HG02943 (cell line): ENCODE results near the gene MEIOB.

Experiments used
- ATAC-seq: cut with Tn5 transposase; IDR thresholded peaks from one replicate; pipeline ENCODE4 v1.9.1; 2021; ENCODE audit warnings: mild to moderate bottlenecking, low read depth, moderate library complexity; ENCODE audit not compliant: unreplicated experiment

The MEIOB gene

DNA sequence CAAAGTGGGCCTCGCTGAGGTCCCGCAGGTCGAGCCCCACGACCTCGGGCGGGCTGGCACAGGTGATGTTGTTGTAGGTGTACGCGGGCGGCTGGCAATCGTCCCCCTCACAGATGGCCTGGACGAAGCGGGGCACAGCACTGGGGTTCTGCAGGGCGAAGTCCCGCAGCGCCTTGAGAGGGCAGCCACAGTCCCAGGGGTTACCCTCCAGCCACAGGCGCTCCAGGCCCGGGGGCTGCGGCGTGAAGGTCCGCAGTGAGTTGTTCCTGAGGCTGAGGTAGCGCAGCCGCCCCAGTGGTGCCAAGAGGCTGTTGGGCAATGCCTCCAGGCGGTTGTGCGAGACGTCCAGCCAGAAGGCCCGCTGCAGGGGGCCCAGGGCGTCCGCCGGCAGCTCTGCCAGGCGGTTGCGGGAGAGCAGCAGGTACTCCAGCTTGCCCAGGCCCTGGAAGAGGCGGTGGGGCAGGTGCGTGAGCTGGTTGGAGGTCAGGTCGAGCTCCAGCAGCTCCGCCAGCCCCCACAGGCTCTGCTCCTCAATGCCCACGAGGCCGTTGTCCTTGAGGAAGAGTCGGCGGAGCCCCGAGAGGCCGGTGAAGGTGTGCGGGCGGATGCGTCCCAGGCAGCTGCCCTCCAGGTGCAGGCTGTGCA is 81.2 kb downstream of the MEIOB start:
- no peak for ATAC-seq

DNA sequence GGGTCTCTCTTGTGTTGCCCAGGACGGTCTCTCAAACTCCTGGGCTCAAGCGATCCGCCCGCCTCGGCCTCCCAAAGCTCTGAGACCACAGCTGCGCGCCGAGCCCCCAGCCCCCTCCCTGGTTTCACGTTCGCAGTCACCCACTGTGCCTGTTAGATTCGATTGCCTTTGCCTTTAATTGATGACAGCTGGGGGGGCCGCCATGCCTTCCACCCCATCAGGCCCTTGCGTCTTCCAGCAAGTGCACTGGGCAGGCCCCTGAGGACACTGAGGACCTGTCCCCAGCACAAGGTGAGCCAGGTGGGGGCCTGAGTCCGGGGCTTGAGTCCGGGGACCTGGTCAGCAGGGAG is 81.7 kb downstream of the MEIOB start:
- no peak for ATAC-seq

DNA sequence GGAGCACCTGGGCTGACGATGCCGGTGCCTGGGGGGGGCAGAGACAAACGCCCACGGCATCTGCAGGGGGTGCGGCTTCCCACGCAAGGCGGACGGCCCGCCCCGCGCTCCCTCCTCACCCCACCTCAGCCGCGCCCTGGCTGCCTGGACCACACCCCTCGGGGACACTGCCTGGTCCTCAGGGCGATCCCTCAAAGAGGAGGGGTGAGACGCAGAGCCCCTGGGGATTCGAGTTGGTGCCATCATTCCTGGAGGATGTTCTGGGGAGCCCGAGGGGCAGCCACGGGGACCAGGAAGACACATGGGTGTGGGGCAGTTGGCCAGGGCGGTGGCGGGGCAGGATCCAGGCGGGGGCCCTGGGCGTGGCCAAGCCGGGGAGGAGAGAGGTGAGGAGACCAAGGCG is 82.3 kb downstream of the MEIOB start:
- ATAC-seq, result no peak

DNA sequence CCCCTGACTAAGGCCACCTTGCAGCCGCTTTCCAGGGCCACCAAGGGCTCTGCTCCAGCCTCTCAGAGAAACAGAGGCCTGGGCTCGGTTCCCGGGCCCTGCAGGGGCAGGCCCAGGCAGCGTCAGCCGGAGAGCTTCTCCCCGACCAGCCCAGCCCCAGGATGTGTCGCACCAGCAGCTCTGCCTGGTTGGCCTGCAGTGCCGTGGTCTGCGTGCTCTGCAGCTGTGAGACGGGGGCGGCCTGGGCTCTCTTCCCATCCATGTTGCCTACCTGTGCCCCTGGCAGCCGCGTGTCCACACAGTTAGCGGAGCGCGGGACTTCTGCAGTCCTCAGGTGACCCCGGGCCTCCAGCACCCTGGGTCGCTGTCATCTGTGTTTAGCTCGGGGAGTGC is 83.3 kb downstream of the MEIOB start:
- no peak for ATAC-seq

DNA sequence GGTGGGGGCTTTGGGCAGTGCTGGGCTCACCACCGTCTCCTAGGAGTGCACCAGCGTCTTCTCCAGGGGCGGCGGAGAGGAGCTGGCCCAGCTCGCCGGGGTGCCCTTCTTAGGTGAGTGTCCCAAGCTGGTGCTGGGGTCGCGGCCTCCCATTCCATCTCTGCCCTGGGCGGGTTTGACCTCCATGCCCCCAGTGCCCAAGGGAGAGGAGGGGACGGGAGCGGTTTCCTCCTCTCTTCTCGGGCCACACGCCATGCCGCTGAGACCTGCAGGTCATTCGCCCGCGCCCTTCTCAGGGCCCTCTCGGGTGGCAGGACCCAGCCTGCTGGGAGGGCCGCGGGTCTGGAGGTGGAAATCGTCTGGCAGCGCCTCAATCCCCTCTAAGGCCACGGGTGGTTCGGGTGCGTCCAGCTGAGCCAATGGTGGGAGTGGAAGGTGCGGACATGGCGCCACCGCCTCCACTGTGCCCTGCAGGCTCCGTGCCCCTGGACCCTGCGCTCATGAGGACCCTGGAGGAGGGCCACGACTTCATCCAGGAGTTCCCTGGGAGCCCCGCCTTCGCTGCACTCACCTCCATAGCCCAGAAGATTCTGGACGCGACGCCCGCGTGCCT is 83.8 kb downstream of the MEIOB start:
- ATAC-seq, result no peak

DNA sequence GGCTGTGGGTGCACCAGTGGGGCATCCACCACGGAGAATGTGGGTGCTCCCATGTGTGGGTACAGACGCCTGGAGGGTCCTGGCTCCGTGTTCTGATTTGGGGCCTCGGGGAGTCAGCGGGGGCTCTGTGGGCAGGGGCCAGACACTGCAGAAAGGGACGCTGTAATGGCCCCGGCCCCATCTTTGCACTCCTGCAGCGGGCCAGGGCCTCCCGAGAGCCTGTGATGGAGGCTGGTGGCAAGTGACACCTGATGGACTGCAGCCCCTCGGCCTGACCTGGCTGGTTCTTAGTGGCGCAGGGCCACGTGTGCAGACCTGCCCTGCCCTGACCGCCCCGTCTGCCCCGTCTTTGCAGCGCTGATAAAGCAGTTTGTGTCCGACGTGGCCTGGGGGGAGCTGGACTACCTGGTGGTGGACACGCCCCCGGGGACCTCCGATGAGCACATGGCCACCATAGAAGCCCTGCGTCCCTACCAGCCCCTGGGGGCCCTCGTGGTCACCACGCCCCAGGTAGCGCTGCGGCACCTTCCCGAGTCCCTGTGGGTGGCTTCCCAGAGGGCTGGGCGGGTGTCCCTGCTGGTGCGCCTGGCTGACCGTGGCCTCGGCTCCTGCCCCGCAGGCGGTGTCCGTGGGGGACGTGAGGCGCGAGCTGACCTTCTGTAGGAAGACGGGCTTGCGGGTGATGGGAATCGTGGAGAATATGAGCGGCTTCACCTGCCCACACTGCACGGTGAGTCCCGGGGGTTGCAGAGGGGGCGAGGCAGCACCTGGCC is 84.5 kb downstream of the MEIOB start:
- ATAC-seq, result no peak

DNA sequence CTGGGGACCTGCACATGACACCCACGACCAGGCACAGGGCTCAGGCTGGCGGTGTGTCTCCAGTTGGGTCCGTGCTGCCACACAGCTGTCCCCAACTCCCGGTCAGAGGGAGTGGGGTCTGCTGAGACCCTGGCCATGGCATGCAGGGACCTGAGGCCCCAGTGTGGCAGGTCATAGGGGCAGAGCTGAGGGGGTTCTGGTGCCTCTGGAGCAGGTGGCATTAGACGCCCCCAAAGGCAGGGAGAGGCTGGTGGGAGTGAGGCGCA is 85.0 kb downstream of the MEIOB start:
- no peak for ATAC-seq

DNA sequence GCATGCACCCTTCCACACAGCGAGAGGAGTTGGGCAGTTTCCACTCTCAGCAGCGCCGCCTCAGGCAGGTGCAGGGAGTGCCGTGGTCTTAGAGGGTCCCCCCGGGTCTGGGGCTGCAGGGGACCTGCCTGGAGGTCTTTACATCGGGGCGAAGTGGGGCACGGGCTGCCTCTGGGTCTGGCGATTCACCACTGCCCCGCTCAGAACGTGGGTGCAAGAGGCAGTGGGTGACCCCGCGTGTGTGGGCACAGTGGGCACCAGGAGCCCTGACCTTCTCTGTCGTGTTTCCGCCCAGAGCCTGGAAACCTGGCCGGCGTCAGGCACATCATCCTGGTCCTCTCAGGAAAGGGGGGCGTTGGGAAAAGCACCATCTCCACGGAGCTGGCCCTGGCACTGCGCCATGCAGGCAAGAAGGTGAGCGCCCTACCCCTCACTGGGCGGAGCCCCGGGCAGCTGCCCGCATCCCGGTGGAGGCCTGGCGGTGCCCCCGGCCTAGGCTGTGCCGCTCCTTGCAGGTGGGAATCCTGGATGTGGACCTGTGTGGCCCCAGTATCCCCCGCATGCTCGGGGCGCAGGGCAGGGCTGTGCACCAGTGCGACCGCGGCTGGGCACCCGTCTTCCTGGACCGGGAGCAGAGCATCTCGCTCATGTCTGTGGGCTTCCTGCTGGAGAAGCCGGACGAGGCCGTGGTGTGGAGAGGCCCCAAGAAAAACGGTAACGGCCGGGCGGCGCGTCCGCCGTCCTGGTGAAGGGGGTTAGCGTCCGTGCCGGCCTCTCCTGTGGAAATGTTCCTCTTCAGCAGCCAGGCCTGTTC is 85.5 kb downstream of the MEIOB start:
- ATAC-seq, result no peak

DNA sequence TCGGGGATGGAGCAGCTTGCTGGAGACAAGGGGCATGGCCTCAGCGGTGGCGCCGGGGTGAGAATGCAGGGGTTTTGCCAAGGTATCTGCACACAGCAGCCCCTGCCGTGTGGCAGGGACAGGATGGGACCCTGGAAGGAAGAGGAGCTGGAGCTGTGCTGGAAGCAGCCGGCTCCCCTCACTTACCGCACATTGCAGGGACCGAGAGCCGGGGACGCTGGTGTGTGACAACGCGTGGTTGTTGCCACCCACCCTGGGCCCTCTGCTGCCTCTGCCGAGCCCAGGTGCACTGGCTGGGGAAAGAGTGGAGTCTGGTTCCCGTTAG is 86.2 kb downstream of the MEIOB start:
- no peak for ATAC-seq

DNA sequence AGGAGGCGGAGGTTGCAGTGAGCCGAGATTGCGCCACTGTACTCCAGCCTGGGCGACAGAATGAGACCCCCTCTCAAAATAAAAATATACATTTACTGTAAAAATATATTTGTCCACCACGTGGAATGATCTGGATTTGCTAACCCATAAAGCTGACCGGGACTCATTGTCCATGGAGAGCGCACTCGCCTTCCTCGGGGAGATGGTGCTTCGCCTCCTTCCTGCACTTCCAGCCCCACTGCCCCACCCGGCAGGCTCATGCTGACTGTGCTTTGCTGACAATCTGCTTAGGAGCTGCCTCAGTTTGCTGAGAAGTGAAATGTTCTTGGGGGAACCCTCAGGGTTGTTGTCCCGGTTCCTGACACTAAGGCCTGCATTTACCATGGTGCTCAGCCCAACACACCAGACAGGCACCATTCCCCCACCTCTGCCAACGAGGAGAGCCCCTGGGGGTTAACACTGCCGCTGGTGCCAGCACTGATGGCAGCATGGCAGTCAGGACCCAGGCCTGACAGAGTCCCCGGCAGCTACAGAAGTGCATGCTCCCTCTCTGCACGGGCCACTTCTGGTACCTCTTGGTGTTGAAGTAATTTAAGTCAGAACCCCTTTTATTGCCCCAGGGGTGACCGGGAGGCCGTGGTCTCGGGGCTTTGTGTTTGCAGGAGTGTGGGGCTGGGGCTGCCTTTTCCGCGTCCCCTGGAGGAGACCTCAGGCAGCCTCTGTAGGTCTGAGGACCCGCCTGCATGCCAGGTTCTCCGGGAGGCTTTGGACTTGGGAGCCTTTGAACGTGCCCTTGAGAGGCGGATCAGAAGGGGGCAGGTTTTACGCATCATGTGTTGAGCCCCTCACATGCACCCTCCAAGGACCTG is 86.8 kb downstream of the MEIOB start:
- ATAC-seq, result no peak
